Breast epithelium (tissue), 4 donors: ENCODE data around the gene MYEOV. TPM values are rescaled to one million over a fixed set of nuclear protein-coding genes. Genes with fewer than 3 reads are reported as not detected.
A peak's percentile ranks its signal among the peaks of the same experiment; 100 is the strongest.

Experiments used
- DNase-seq, 2 donors: peaks; one replicate each; pipeline ENCODE4 v3.0.0-alpha.2; 2019; ENCODE audit warnings: low spot score in 2 of 2
- H3K27ac ChIP-seq, 2 donors: fragments of 200-600 bp; sonication (generic) in 1 of 2; one replicate each; pipeline ENCODE4 v1.5.1; 2016 to 2019; ENCODE audit warnings: mild to moderate bottlenecking in 1 of 2
- H3K27me3 ChIP-seq, 2 donors: fragments of 200-600 bp; sonication (generic) in 1 of 2; one replicate each; pipeline versions ENCODE4 v1.5.1 to v1.6.0; 2017 to 2019; ENCODE audit warnings: control low read depth in 1 of 2, mild to moderate bottlenecking in 1 of 2
- H3K36me3 ChIP-seq: fragments of 200-600 bp; one replicate; pipeline ENCODE4 v1.5.1; 2019
- H3K4me1 ChIP-seq, 2 donors: fragments of 200-600 bp; sonication (generic); one replicate each; pipeline ENCODE4 v1.5.1; 2016 to 2019; ENCODE audit warnings: control low read depth in 1 of 2
- H3K4me3 ChIP-seq, 3 donors: fragments of 200-600 bp; sonication (generic); 1 replicate in 2 of 3; 2 replicates in 1 of 3; pipeline ENCODE4 v1.5.1; 2016 to 2019; ENCODE audit warnings: mild to moderate bottlenecking in 3 of 3, moderate library complexity in 2 of 3
- H3K9me3 ChIP-seq, 2 donors: fragments of 200-600 bp; sonication (generic) in 1 of 2; one replicate each; pipeline ENCODE4 v1.5.1; 2016 to 2019; ENCODE audit warnings: control low read depth in 1 of 2
- CTCF ChIP-seq, 3 donors: fragments of 450-650 bp; IDR thresholded peaks; one replicate each; pipeline ENCODE4 v1.5.1; 2016 to 2017; ENCODE audit warnings: antibody characterized with exemption in 3 of 3, mild to moderate bottlenecking in 3 of 3, moderate library complexity in 3 of 3
- POLR2A ChIP-seq: fragments of 450-650 bp; IDR thresholded peaks from one replicate; pipeline ENCODE4 v1.6.1; 2016; ENCODE audit warnings: antibody characterized with exemption, mild to moderate bottlenecking, moderate library complexity
- POLR2AphosphoS5 ChIP-seq, 3 donors: sonication (generic); formaldehyde crosslinking; IDR thresholded peaks; one replicate each; pipeline ENCODE4 v1.6.1; 2017; ENCODE audit warnings: antibody characterized with exemption in 3 of 3
- intact Hi-C: fragments of 100-400 bp; cut with DNase I; formaldehyde crosslinking; loops from one replicate; pipeline ENCODE4 v1.15.1; 2023; ENCODE audit warnings: low total_unique reads
- total RNA-seq, 3 donors: library from RNA; depleted of rRNA; stranded (reverse); fragments of >200 nt; gene quantifications; one replicate each; pipeline ENCODE4 v1.1.0, GENCODE V29; 2016

MYEOV gene
- total RNA-seq, 3 donors from 2014 or later = 2.8 to 22.0 (median 18.7) TPM

- Histone ChIP-seq H3K4me3 (no peak overlapping the region), H3K27ac (no peak overlapping the region), H3K36me3 (no peaks in the 10 kb centered on the region), H3K4me1 (peaks cover 9 to 17% of the 10 kb centered on the region in 2 donors), H3K27me3 (no peaks in the 10 kb centered on the region), H3K9me3 (no peaks in the 10 kb centered on the region)
- no peak for DNase-seq
- intact Hi-C loops = loop anchor here (10.0 kb wide), 1 partner anchor 349 kb away; the partner anchor contains the start of gene CCND1
- TF ChIP-seq POLR2A (no peak), POLR2AphosphoS5 (IDR thresholded peaks at IDR 0.05) (no peak), CTCF (IDR thresholded peaks at IDR 0.05) (no peak)
These were observed 1.4 kb downstream of the MYEOV start for GRCh38 chr11:69295079-69295994.

GRCh38 chr11:69295995-69296889, 2.3 kb downstream of the MYEOV start:
- DNase-seq = no peak
- Histone ChIP-seq H3K27me3 (no peaks in the 10 kb centered on the region), H3K9me3 (no peaks in the 10 kb centered on the region), H3K4me3 (no peak overlapping the region), H3K4me1 (peaks cover 9 to 18% of the 10 kb centered on the region in 2 donors), H3K27ac (peak overlapping the region; percentile 84 to 93), H3K36me3 (no peaks in the 10 kb centered on the region)
- TF ChIP-seq POLR2AphosphoS5 (IDR thresholded peaks at IDR 0.05) (peak in 1 of 3 donors; percentile 77), POLR2A (no peak)
- intact Hi-C loops = loop anchor here (10.0 kb wide), 1 partner anchor 349 kb away; the partner anchor contains the start of gene CCND1

GRCh38 chr11:69296890-69297786, 3.2 kb downstream of the MYEOV start:
- DNase-seq = peak; percentile 87 to 91
- no peaks in the 10 kb centered on the region for H3K36me3 ChIP-seq
- no peaks in the 10 kb centered on the region for H3K27me3 ChIP-seq
- intact Hi-C loops = loop anchor here (10.0 kb wide), 1 partner anchor 348 kb away; the partner anchor contains the start of gene CCND1
- peaks cover 9 to 22% of the 10 kb centered on the region in 2 donors for H3K4me1 ChIP-seq
- no peak for TF ChIP-seq POLR2A
- peak; percentile 28 to 67 (median 59) for TF ChIP-seq POLR2AphosphoS5 (IDR thresholded peaks at IDR 0.05)
- TF ChIP-seq CTCF (IDR thresholded peaks at IDR 0.05) = no peak
- H3K4me3 ChIP-seq = peak overlapping the region; percentile 11 to 50 (median 29)
- no peaks in the 10 kb centered on the region for H3K9me3 ChIP-seq
- peak overlapping the region; percentile 84 to 93 for H3K27ac ChIP-seq

GRCh38 chr11:69297787-69298266, 3.9 kb downstream of the MYEOV start:
- intact Hi-C loops = loop anchor here (10.0 kb wide), 1 partner anchor 347 kb away; the partner anchor contains the start of gene CCND1

More at GRCh38 chr11:69297787-69298266, 3.9 kb downstream of the MYEOV start:
- TF ChIP-seq CTCF (IDR thresholded peaks at IDR 0.05) (no peak), POLR2A (no peak), POLR2AphosphoS5 (IDR thresholded peaks at IDR 0.05) (no peak)
- peaks cover 9 to 22% of the 10 kb centered on the region in 2 donors for H3K4me1 ChIP-seq
- H3K4me3 ChIP-seq = peak overlapping the region; percentile 11 to 53 (median 29)
- DNase-seq = no peak
- H3K27ac ChIP-seq = peak overlapping the region; percentile 84 to 93
- H3K36me3 ChIP-seq = no peaks in the 10 kb centered on the region
- no peaks in the 10 kb centered on the region for H3K27me3 ChIP-seq
- H3K9me3 ChIP-seq = no peaks in the 10 kb centered on the region
